Naive thymus-derived CD4-positive, alpha-beta T cell (primary cell): Measurements from ENCODE around the gene UPK3A. TPM values are rescaled to one million over a fixed set of nuclear protein-coding genes. Genes with fewer than 3 reads are reported as not detected.

ENCODE experiments used
- ATAC-seq: fragments of 150-1000 bp; cut with Tn5 transposase; 2 replicates; pipeline ENCODE4 v1.10.0; 2021; ENCODE audit warnings: mild to moderate bottlenecking, moderate library complexity
- CTCF ChIA-PET: fragments of 350-600 bp; sonication (Branson Sonifier 250); formaldehyde crosslinking; loops from one replicate; lab custom pipeline; 2021; ENCODE audit warnings: antibody characterized with exemption; lab: Charles Lee
- POLR2A ChIA-PET: fragments of 350-600 bp; sonication (Branson Sonifier 250); formaldehyde crosslinking; loops from one replicate; lab custom pipeline; 2021; ENCODE audit warnings: antibody characterized with exemption, inconsistent platforms; lab: Charles Lee
- DNase-seq, 9 donors: peaks; one replicate each; pipeline versions ENCODE4 v3.0.0 to v3.0.0-alpha.2; 2020 to 2022; ENCODE audit warnings: mixed read lengths in 1 of 9
- H3K27ac ChIP-seq: one replicate; pipeline ENCODE4 v1.7.0; 2013; ENCODE audit warnings: mild to moderate bottlenecking, low read depth, low read length, moderate library complexity
- H3K27me3 ChIP-seq, 2 donors: one replicate each; pipeline ENCODE4 v1.7.0; 2013; ENCODE audit warnings: low read length in 2 of 2, mild to moderate bottlenecking in 2 of 2, moderate library complexity in 2 of 2; ENCODE audit not compliant: control insufficient read depth in 2 of 2, insufficient read depth in 2 of 2
- H3K36me3 ChIP-seq, 3 experiments: 1 replicate in 2 of 3; 2 replicates in 1 of 3; pipeline ENCODE4 v1.7.0; 2013; ENCODE audit warnings: low read length in 3 of 3, mild to moderate bottlenecking in 3 of 3, moderate library complexity in 1 of 3; ENCODE audit not compliant: insufficient read depth in 3 of 3, control insufficient read depth in 2 of 3
- H3K4me1 ChIP-seq, 2 donors: one replicate each; pipeline ENCODE4 v1.7.0; 2013; ENCODE audit warnings: low read length in 2 of 2, mild to moderate bottlenecking in 2 of 2, moderate library complexity in 1 of 2; ENCODE audit not compliant: control insufficient read depth in 2 of 2, insufficient read depth in 2 of 2
- H3K4me3 ChIP-seq: 2 replicates; pipeline ENCODE4 v1.7.0; 2013; ENCODE audit warnings: mild to moderate bottlenecking, low read length
- H3K9me3 ChIP-seq, 3 experiments: 1 replicate in 2 of 3; 2 replicates in 1 of 3; pipeline ENCODE4 v1.7.0; 2013; ENCODE audit warnings: low read length in 3 of 3; ENCODE audit not compliant: control insufficient read depth in 2 of 3
- H3K27ac Mint-ChIP-seq, 9 donors: one replicate each; pipeline ENCODE4 v1.8.0; 2020 to 2022; ENCODE audit warnings: mixed read lengths in 9 of 9, mild to moderate bottlenecking in 8 of 9, moderate library complexity in 5 of 9, inconsistent platforms in 2 of 9
- H3K27me3 Mint-ChIP-seq, 5 donors: one replicate each; pipeline ENCODE4 v1.8.0; 2021 to 2022; ENCODE audit warnings: mixed read lengths in 5 of 5, mild to moderate bottlenecking in 1 of 5
- H3K36me3 Mint-ChIP-seq, 5 donors: one replicate each; pipeline ENCODE4 v1.8.0; 2020 to 2022; ENCODE audit warnings: mixed read lengths in 5 of 5, mild to moderate bottlenecking in 3 of 5, inconsistent platforms in 1 of 5
- H3K4me1 Mint-ChIP-seq, 7 donors: one replicate each; pipeline ENCODE4 v1.8.0; 2020 to 2022; ENCODE audit warnings: mixed read lengths in 7 of 7, mild to moderate bottlenecking in 3 of 7, inconsistent platforms in 1 of 7
- H3K4me3 Mint-ChIP-seq, 10 donors: one replicate each; pipeline ENCODE4 v1.8.0; 2020 to 2022; ENCODE audit warnings: mild to moderate bottlenecking in 10 of 10, mixed read lengths in 10 of 10, moderate library complexity in 6 of 10, inconsistent platforms in 2 of 10
- H3K9me3 Mint-ChIP-seq, 11 donors: one replicate each; pipeline ENCODE4 v1.8.0; 2020 to 2022; ENCODE audit warnings: mixed read lengths in 11 of 11, mild to moderate bottlenecking in 4 of 11, inconsistent platforms in 1 of 11, moderate library complexity in 1 of 11
- intact Hi-C, 2 donors: fragments of 100-400 bp; cut with micrococcal nuclease; formaldehyde crosslinking; loops; one replicate each; pipeline ENCODE4 v1.15.1; 2023
- polyA plus RNA-seq, 2 donors: library from polyadenylated mRNA; unstranded; fragments of 300-500 nt; fragmentation: Illumina TruSeq; gene quantifications; one replicate each; pipeline ENCODE4 v1.2.3, GENCODE V29; 2021
- total RNA-seq, 6 experiments: library from RNA in 5 of 6; stranded (reverse) in 5 of 6; gene quantifications; 1 replicate in 5 of 6; 2 replicates in 1 of 6; pipeline ENCODE4 v1.2.3 and lab custom pipeline; 2021 to 2026

Gene UPK3A
- total and polyA plus RNA-seq, 7 experiments from 2014 or later = 0.25 to 0.61 TPM; not detected in 5

DNA sequence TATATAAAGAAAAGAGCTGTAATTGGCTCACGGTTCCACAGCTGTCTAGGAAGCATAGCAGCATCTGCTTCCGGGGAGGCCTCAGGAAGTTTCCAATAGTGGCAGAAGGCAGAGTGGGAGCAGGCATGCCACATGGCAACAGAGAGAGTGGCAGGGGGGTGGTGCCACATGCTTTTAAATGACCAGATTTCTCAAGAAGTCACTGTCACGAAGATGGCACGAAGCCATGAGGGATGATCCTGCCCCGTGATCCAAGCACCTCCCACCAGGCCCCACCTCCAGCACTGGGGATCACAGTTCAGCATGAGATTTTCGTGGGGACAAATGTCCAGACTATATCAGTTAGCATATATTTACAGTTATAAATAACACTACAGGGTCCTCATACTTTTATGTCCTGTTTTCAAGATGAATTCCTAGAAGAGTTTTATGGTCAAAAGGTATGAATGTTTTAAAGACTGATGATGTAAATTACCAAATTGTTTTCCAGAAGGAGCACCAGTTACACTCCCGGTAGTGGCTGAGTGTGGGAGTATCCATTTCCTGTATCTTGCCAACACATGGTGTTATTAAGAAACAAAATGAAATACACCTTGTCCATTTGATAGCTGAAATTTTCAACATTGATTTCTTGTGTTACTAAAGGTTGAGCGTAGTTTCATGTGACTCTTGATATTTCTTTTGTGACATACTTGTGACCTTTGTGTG lies 44.2 kb downstream of the UPK3A start:
- Mint-ChIP-seq H3K9me3 (peaks cover 0 to 3% (median 0%) of the 10 kb centered on the region in 11 donors), H3K4me1 (peaks cover 6 to 21% (median 15%) of the 10 kb centered on the region in 7 donors), H3K27ac (peak overlapping the region in 6 of 9 donors; percentile 11 to 78 (median 52)), H3K27me3 (no peaks in the 10 kb centered on the region), H3K4me3 (no peak overlapping the region), H3K36me3 (peaks cover 4 to 49% (median 18%) of the 10 kb centered on the region in 5 donors)
- POLR2A ChIA-PET = interaction anchor here (0.6 kb wide), 1 partner anchor 32 kb away, joined by 5 read pairs; no protein-coding TSS in a partner anchor
- H3K9me3 ChIP-seq = no peaks in the 10 kb centered on the region
- ATAC-seq = no peak
- intact Hi-C loops = no loop called here
- no peak overlapping the region for H3K4me3 ChIP-seq
- peaks cover 5 to 83% (median 14%) of the 10 kb centered on the region in 3 experiments for H3K36me3 ChIP-seq
- H3K27ac ChIP-seq = peak overlapping the region; percentile 32
- no peaks in the 10 kb centered on the region for H3K4me1 ChIP-seq
- H3K27me3 ChIP-seq = no peaks in the 10 kb centered on the region
- no peak for DNase-seq
- CTCF ChIA-PET = interaction anchor here (1.1 kb wide), 1 partner anchor 12 kb away, joined by 4 read pairs; no protein-coding TSS in a partner anchor

DNA sequence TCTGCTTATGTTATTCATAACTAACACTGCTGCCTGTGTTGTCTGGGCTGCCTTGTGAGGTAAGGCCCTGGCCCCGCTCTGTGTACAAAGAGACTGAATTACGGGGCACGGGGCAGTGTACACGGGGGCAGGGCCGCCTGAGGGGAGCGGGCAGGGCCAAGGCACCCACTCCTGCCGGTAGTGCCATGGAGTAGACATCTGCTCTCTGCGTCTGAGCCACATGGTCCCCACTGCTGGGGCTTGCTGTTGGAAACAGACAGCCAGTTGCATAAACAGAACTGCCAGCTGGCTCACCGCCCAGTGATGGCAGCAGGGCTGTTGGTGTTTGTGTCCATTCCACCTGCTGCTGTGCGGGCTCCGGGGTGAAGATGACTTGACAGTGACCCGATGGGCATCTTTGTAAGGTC lies 44.8 kb downstream of the UPK3A start:
- H3K4me1 ChIP-seq = no peaks in the 10 kb centered on the region
- no peak overlapping the region for H3K27ac ChIP-seq
- ATAC-seq (no peak), DNase-seq (no peak)
- ChIA-PET POLR2A (no interaction called here), CTCF (interaction anchor here (1.1 kb wide), 1 partner anchor 12 kb away, joined by 4 read pairs; no protein-coding TSS in a partner anchor)
- no peaks in the 10 kb centered on the region for H3K27me3 ChIP-seq
- H3K27me3 Mint-ChIP-seq = no peaks in the 10 kb centered on the region
- H3K36me3 ChIP-seq = peaks cover 0 to 83% (median 12%) of the 10 kb centered on the region in 3 experiments
- peaks cover 4 to 52% (median 20%) of the 10 kb centered on the region in 5 donors for H3K36me3 Mint-ChIP-seq
- peak overlapping the region in 4 of 9 donors; percentile 11 to 78 (median 58) for H3K27ac Mint-ChIP-seq
- peaks cover 0 to 3% (median 0%) of the 10 kb centered on the region in 11 donors for H3K9me3 Mint-ChIP-seq
- intact Hi-C loops = no loop called here
- H3K4me3 ChIP-seq = no peak overlapping the region
- H3K4me3 Mint-ChIP-seq = no peak overlapping the region
- peaks cover 6 to 23% (median 14%) of the 10 kb centered on the region in 7 donors for H3K4me1 Mint-ChIP-seq
- no peaks in the 10 kb centered on the region for H3K9me3 ChIP-seq

DNA sequence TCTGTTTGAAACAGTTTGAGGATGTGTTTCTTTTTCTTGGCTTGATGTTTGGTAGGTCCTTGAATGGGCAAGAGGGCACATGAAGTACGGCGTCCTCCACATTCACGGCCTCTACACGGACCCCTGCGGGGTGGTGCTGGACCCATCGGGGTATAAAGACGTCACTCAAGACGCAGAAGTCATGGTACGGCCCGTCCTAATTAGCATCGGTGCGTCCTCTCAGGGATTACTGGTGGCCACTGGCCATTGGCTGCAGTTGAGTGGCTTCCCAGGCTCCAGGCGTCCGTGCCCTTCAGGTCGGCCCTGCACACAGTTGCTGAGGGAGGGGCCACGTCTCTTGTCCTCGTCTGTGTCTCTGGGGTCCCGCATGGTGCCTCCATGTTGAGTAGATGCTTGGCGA lies 45.8 kb downstream of the UPK3A start:
- ATAC-seq = no peak
- H3K4me3 Mint-ChIP-seq = no peak overlapping the region
- POLR2A ChIA-PET = no interaction called here
- H3K27ac ChIP-seq = no peak overlapping the region
- DNase-seq = no peak
- CTCF ChIA-PET = no interaction called here
- peaks cover 0 to 84% (median 7%) of the 10 kb centered on the region in 3 experiments for H3K36me3 ChIP-seq
- H3K9me3 ChIP-seq = no peaks in the 10 kb centered on the region
- peaks cover 0 to 17% (median 7%) of the 10 kb centered on the region in 7 donors for H3K4me1 Mint-ChIP-seq
- no peaks in the 10 kb centered on the region for H3K27me3 ChIP-seq
- no peaks in the 10 kb centered on the region for H3K9me3 Mint-ChIP-seq
- no peak overlapping the region for H3K4me3 ChIP-seq
- intact Hi-C loops = no loop called here
- peak overlapping the region in 2 of 9 donors; percentile 32 to 54 for H3K27ac Mint-ChIP-seq
- H3K4me1 ChIP-seq = no peaks in the 10 kb centered on the region
- no peaks in the 10 kb centered on the region for H3K27me3 Mint-ChIP-seq
- H3K36me3 Mint-ChIP-seq = peaks cover 4 to 52% (median 21%) of the 10 kb centered on the region in 5 donors

DNA sequence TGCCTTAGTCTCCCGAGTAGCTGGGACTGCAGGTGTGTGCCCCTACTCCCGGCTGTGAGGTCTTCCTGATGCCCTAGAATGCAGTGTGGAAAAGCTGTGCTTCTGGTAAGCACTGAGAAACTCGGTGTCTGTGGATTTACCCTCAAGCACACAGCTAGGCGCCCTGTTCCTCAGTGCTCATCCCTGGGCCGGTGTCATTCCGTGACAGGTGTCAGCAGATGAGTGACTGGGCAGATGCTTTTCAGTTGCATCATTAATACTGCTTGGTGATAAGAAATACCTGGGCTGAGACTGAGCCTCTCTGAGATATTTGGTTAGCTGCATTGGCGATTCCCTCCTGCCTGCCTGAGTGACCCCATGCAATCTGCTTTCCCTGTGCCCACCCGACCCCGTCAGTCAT lies 46.7 kb downstream of the UPK3A start:
- no peaks in the 10 kb centered on the region for H3K27me3 Mint-ChIP-seq
- H3K4me3 Mint-ChIP-seq = no peak overlapping the region
- H3K36me3 Mint-ChIP-seq = peaks cover 4 to 58% (median 18%) of the 10 kb centered on the region in 5 donors
- Histone ChIP-seq H3K27ac (no peak overlapping the region), H3K9me3 (no peaks in the 10 kb centered on the region), H3K36me3 (peaks cover 0 to 90% (median 4%) of the 10 kb centered on the region in 3 experiments), H3K4me3 (no peak overlapping the region), H3K4me1 (no peaks in the 10 kb centered on the region), H3K27me3 (no peaks in the 10 kb centered on the region)
- intact Hi-C loops = no loop called here
- ChIA-PET POLR2A (no interaction called here), CTCF (interaction anchor here (1.1 kb wide), 1 partner anchor 10 kb away, joined by 3 read pairs; no protein-coding TSS in a partner anchor)
- ATAC-seq (no peak), DNase-seq (no peak)
- no peaks in the 10 kb centered on the region for H3K9me3 Mint-ChIP-seq
- peak overlapping the region in 3 of 9 donors; percentile 36 to 59 (median 53) for H3K27ac Mint-ChIP-seq
- peaks cover 0 to 23% (median 13%) of the 10 kb centered on the region in 7 donors for H3K4me1 Mint-ChIP-seq

- Mint-ChIP-seq H3K4me3 (no peak overlapping the region), H3K27me3 (no peaks in the 10 kb centered on the region), H3K4me1 (peaks cover 0 to 28% (median 18%) of the 10 kb centered on the region in 7 donors), H3K36me3 (peaks cover 4 to 58% (median 19%) of the 10 kb centered on the region in 5 donors), H3K9me3 (no peaks in the 10 kb centered on the region), H3K27ac (peak overlapping the region in 4 of 9 donors; percentile 36 to 59 (median 37))
- DNase-seq (no peak), ATAC-seq (no peak)
- Histone ChIP-seq H3K4me3 (no peak overlapping the region), H3K27me3 (no peaks in the 10 kb centered on the region), H3K9me3 (no peaks in the 10 kb centered on the region), H3K27ac (no peak overlapping the region), H3K4me1 (no peaks in the 10 kb centered on the region), H3K36me3 (peaks cover 0 to 95% (median 4%) of the 10 kb centered on the region in 3 experiments)
- ChIA-PET CTCF (interaction anchor here (1.1 kb wide), 1 partner anchor 9 kb away, joined by 3 read pairs; no protein-coding TSS in a partner anchor), POLR2A (no interaction called here)
- intact Hi-C loops = no loop called here
Measured at GRCh38 chr22:45332001-45332400, 47.3 kb downstream of the UPK3A start.

GRCh38 chr22:45334068-45334467 lies 49.3 kb downstream of the UPK3A start:
- peak overlapping the region in 1 of 10 donors; percentile 18 for H3K4me3 Mint-ChIP-seq
- ATAC-seq = no peak
- H3K27ac Mint-ChIP-seq = peak overlapping the region in 8 of 9 donors; percentile 16 to 83 (median 68)

More at GRCh38 chr22:45334068-45334467, 49.3 kb downstream of the UPK3A start:
- Histone ChIP-seq H3K4me1 (no peaks in the 10 kb centered on the region), H3K4me3 (no peak overlapping the region), H3K27ac (no peak overlapping the region), H3K9me3 (no peaks in the 10 kb centered on the region), H3K36me3 (peaks cover 0 to 94% (median 0%) of the 10 kb centered on the region in 3 experiments), H3K27me3 (no peaks in the 10 kb centered on the region)
- Mint-ChIP-seq H3K4me1 (peaks cover 0 to 47% (median 27%) of the 10 kb centered on the region in 7 donors), H3K36me3 (peaks cover 4 to 59% (median 22%) of the 10 kb centered on the region in 5 donors), H3K27me3 (no peaks in the 10 kb centered on the region), H3K9me3 (no peaks in the 10 kb centered on the region)
- intact Hi-C loops = no loop called here
- DNase-seq = no peak
- CTCF ChIA-PET = no interaction called here
- POLR2A ChIA-PET = interaction anchor here (2.9 kb wide), 1 partner anchor 12 kb away, joined by 11 read pairs; no protein-coding TSS in a partner anchor
